ENCODE results near the gene LAMA4.

LAMA4 gene

DNA sequence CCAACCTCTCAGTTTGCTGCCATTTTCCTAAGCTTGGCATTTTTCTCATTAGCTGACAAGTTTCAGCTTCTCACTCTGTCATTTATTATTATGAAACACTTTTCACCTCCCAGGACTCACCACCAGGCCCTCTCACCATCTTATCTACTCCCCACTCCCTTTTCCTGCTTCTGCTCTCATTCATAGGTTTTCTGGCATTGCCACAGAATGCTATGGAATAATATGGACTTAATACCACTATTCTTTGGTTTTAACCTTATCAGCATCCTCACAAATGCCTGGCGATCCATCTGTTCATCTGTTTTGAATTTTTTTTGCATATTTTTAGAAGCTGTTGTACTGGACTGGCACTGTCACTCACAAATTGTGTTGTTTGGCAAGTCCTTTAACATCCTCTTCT lies 16.4 kb upstream of the LAMA4 start:
- DNase-seq, result no peak

DNA sequence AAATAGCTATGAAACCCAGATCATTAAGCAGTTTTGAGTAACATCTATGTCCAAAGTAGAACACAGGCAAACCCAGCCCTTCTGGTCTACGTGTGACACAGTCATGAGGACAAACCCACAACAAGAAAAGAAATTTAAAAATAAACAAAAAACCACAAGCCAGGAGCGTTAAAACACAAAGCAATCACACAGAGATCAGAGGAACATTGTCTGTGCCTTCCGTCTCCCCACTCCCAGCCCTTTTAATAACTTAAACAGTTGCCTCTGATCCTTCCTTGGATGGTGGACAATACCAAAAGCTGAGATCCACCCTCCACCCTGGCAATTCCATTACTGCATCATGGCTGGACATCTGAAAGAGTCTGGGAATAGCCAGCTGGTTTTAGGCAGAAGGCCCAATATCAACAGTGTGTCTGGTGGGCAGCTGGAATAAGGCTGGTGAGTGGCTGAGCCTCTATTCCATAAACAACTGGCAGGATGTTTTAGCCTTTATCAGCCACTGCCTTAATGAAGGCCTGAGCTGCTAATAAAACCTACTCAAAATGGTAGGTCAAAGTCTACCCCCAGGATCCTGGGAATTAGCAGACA lies 15.7 kb upstream of the LAMA4 start:
- no peak for DNase-seq

DNA sequence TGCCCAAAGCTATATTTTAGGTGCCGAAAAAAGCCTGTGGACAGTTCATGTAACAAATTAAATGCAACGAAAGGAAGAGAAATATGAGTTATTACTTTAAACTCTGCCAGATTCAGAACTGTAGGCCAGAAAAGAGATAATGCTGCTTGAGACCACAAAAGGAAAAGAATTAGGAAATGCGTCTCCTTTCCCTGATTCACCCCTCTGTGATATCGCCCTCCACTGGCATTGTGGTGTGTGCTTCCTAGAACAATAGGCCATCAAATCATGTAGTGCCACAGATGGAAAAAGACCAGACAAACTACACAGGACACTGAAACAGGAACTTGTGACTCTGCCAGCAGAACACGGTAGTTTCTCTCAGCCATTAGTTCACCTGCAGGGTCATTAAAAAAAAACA lies 14.7 kb upstream of the LAMA4 start:
- no peak for DNase-seq

DNA sequence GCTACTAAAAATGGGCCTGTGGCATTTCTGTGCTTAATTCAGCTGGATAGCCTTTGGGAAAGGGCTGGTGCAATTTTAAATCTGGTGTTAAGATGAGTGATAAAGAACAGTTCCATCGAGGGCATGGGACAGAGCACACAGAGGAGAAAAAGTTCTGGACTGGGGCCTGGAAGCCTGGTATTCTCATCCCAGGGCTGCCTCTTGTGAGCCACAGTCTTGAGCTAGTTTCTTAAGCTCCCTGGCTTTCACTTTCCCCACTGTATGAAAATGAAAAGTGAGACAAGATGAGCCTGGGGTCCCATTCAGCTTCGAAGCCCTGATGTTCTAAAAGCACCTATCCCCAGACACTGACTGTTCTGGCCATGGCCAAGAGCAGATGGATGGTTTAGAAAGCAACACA lies 14.3 kb upstream of the LAMA4 start:
- no peak for DNase-seq

DNA sequence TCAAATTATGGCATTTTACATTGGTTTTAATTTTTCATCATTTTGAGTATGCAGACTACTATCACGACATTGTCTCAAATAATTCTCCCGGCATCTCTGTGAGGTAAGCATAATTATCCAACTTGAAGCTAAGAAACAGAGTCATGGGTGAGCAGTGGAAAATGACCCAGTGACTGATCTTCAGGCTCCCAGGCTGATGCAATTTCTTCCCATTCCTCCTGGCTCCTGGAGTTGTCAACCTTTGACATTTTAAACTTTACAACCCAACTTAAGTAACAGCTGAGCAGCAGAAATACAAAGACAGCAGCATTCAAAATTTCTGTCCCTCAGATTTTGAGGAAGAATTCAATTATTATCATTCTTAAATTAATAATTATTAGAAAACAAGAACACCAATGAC lies 13.7 kb upstream of the LAMA4 start:
- DNase-seq, result no peak

DNA sequence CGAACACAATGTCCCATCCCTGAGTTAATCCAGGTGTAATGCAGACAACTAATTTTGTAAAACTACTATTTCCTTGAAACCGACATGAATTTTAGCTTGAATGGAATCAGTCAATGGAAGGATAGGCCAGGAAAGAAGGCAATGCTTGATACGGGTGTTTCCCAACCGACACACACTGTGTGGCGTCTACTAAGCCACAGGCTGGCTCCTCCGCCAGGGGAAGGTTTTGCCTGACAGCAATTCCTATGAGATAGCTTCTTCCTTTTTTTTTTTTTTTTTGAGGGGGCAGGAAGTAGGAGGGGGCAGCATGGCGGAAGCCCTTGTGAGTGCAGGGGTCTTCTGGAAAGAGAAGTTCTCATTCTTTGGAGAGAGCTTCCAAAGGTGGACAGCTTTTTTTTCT lies 12.0 kb upstream of the LAMA4 start:
- no peak for DNase-seq

DNA sequence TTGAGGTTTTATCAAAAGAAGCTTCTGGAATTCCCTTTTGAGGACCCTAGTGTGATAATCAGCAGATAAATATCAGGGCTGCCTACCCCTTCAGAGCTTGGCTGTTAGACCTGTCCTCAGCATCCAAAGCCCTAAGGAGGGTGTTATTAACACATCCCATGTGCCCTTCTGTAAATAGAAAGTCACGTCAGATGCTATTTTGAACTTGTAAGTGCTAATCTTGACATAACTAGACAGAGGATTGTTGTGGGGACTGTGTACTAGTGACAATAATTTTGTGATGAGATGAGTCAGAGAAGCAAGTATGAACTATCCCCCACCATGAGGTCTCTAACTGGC lies 4.9 kb upstream of the LAMA4 start:
- no peak for DNase-seq

DNA sequence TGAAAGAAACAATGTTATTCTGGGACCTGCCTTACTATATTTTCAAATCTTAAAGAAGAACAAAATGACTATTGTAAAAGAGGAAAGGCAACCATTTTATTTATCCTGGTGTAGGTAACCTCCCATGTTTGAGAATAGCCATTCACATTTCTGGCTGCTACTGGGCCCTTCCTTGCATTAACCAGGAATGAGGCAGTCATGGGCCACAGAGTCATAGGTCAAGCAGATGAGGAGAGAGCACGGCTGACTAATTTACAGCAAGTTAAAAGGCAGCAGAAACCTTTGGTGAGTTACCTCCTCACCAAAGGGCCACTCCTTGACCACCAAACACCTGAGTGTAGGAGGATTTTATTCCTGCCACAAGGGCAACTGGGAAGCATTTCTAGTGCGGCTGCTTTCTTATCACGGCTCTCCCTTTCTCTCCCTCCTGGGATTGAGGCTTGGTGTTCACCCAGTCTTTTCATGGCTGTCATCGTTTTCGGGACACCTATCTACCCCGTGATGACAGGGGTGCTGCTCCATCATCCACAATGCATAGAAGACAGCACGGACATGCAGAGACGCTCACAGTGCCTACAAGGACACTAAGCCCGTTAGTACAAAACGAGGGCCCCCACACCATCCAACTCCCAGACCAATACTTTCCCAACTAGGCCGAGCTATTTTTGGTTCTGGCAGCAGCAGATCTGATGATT lies 4.4 kb upstream of the LAMA4 start:
- DNase-seq, result no peak

DNA sequence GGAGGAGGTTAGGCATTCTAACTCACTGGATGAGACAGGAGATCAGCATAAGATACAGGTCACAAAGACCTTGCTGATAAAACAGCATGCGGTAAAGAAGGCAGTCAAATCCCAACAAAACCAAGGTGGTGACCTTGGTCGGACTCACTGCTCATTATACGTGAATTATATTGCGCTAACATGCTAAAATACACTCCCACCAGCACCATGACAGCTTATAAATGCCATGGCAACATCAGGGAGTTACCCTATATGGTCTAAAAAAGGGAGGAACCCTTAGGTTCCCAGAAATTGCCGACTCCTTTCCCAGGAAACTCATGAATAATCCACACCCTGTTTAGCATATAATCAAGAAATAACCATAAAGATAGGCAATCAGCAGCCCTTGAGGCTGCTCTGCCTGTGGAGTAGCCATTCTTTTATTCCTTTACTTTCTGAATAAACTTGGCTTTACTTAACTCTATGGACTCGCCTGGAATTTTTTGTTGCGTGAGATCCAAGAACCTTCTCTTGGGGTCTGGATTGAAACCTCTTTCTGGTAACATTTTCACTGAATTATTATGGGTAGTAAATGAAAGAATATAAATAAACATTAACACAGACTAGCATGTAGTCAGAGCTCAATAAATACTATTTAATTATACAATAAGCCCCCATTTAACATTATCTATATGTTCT lies 3.0 kb upstream of the LAMA4 start:
- DNase-seq, result no peak

DNA sequence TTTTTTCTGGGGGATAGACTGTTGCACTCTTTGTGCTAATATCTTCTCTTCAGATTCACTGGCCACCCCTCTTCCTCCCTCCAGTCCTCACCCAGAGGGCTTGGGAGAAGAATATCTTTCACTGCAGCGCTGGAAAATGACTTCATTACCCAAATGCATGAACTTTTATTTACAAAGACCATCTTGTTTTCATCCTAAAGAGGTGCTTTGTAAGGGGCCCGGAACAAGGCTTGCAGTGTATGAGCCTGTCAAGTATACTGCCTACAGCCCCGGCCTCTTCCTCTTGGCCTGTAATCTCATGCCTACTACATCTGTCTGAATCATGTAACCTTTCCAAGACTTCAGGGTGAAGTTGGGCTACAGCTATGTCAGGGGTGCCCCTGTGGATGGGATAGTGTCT lies 554 bp upstream of the LAMA4 start:
- DNase-seq, result no peak

DNA sequence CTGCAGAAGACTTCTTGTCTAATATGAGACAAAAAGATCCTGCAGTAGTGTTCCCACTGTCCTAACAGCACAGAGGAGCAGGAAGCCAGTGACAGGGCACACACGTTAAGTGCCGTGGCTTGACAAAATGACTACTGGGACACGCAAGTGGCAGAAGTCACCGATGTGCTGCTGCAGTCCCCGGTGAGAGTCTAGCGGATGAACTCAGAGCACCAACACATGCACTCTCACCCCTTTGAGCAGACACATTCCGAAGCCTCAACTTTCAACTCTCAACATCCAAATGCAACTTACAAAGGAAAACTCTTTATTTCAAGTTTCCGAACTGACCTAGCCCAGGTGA lies 898 bp downstream of the LAMA4 start:
- DNase-seq, result no peak

DNA sequence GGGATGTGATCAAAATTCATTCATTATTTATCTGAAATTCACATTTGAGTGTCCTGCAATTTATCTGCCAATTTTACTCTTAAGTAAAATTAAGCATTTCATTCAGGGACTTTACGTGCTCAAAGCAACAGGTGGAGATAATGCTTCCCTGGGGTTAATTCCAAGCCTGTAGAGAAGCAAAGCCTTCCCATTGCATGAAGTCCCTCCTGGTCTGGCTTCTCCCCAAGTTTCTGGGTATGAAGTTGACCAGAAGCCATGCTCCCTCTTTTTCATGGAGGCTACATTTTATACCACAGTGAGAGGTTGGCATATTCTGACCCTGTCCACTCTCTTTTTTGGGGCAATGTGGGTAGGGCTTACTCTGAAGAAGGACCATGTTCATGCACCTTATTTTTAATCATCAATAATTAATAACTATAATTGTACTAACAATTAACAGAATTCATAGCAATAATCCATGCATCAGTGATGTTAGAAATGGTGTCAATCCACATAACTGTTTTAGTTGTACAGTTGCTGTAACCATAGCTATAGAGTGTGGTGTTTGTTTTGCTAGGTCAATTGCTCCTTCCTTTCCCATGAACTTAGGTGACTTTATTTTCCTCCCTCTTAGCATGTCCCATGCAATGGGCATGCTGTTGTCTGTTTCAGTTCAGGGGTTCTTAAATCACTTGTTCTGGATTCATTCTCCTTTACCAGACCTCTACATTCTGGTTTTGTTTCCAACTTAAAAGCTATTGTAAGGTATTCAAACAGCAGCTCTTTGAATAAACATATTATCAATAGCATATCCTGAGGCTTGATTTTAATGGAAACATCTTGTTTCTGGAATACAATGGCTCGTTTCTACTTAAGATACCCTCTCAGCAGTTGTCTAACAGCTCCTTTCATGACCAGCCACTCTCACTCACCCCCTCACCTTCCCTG lies 1.5 kb downstream of the LAMA4 start:
- DNase-seq, result no peak

DNA sequence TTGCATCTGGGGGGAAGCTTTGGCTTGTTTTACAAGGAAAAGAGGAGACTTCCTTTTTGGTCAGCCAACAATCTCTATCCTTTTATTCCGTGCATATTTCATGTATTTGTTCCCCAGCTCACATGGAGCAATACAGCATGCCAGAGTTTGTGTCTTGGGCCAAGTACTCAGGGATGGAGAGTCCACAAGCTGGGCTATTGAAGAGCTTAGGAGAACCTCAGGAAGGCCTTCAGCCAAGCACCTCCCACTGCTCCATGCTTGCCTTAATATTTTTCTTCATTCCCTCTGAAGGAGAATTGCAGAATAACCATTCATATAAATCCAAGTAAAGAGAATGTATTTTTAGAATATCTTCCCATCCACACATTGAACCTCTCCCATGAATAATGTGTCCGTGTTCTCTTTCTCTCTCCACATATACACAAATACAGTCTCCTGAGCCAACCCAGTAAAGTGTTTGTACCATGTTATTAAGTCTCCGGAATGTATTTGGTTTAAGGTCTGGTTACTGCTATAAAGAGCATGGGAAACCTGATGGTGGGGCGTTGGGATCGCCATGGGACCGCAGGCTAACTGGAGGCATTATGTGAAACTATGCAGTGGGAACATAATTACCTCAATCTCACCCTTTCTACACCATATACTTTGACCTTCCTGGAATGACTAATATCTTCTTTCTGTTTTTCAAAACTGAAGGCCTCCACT lies 3.0 kb downstream of the LAMA4 start:
- DNase-seq, result no peak

DNA sequence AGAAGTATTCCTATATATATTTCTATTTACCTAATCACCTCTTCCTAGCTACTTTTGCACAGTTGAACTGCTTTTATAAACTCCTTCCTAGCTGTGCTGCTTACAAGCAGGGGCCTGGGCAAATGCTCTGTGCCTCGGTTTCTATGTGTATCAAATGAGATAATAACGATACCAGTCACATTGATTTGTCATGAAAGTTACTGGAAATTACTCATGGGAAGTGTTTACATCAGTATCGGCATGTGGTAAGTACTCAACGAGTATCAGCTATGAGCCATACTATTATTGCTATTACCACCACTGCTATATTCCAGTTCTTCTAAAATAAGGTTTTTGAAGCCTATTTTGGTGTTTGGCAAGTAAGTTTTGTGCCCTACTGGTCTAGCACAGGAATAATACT lies 4.9 kb downstream of the LAMA4 start:
- no peak for DNase-seq

DNA sequence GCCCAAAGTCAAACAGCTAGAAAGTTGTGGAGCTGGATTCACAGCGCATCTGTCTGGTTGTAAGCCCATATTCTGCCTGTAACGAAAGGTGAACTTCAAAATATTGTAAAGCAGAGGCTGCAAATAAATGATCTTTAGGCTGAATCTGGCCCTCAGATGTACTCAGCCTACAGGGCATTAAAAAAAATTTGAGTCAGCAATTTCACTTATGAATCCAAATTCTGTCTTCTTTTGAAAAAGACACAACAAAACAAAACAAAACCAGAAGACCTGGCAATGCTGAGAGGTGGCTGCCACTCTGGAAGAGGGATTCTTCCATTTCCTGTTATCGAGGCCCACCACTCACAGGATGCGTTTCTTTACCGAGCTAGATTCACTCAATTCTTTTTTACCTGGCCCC lies 7.1 kb downstream of the LAMA4 start:
- no peak for DNase-seq

DNA sequence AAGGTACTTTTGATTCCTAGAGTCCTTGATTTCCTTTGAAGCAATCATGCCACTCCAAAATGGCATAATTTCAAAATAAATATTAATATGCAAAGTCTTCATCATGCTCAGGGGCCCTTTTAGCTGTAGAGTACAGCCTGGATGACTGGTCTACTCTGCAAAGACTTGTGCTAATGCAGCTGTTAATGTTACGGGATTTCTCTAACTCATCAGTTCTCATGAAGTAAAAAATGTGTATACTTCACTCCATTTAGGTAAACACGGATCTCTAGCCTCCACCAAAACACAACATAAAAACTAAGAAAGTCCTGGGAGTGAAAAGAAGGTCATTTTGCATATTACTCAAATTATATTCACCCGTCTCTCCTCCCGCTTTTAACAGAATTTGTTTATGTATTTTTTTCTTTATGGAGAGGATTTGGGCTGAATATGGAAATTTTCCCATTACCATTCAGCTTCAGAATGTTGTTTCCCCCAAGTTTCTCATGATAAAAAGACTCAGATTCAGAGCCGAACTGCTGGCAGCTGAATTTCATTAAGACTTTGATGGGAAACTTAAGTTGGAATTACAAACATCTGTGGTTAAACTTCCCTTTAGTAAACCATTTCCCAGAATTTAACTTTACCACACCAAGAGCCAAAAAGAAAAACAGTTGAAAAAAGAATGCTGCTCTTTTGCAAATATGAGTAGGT lies 8.7 kb downstream of the LAMA4 start:
- DNase-seq, result no peak

DNA sequence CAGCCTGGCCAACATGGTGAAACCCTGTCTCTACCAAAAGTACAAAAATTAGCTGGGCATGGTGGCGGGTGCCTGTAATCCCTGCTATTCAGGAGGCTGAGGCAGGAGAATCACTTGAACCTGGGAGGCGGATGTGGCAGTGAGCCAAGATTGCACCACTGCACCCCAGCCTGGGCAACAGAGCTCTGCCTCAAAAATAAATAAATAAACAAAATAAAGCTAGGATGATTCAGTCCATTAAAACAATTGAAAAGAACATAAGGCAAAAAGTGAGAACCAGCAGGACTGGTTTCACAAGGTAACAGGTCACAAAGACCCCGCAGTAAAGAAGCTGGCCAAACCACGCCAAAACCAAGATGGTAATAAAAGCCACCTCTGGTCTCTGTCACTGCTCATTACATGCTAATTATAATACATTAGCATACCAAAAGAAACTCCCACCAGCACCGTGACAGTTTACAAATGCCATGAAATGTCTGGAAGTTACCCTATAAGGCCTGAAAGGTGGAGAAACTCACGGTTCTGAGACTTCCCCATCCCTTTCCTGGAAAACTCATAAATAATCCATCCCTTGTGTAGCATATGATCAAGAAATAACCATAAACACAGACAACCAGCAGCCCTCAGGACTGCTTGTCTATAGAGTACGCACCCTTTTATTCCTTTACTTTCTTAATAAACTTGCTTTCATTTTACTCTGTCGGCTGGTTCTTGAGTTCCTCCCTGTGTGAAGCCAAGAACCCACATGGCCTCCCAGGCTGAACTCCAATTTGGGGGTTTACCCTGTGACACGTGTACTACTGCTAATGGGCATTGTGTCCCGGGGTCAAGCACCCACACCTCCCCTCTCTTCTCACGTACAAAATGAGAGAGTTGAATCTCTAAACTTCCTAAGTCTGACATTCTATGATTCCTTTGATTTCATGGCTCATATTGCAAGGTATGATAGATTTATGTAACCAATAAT lies 10.2 kb downstream of the LAMA4 start:
- DNase-seq, result no peak

DNA sequence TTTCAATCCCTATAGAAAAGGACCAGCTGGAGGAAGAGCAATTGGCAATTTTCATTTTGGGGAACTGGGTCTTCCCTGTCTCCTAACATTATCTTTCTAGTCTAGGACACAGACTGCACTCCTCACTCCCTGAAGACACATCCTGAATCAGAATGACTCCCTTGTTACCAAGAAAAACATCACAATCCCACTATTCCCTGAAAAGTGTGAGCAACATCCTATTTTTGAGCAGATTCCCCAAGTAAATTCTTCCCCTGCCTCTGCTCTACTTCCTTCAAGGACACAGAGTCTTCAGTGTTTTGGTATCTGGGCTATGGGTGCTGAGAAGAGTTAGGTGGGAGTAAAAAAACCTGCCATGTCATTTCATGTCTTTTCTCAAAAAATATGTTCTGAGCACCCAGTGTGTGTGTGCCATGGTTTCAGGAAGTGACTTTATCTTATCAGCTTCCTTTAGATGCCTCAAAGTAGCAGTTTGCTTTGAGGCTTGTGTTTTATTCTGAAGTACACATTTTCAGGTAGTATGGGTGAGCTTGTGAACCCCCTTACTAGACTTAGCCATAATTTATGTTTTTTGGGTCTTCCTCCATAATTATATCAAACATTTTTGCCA lies 12.4 kb downstream of the LAMA4 start:
- DNase-seq, result no peak

DNA sequence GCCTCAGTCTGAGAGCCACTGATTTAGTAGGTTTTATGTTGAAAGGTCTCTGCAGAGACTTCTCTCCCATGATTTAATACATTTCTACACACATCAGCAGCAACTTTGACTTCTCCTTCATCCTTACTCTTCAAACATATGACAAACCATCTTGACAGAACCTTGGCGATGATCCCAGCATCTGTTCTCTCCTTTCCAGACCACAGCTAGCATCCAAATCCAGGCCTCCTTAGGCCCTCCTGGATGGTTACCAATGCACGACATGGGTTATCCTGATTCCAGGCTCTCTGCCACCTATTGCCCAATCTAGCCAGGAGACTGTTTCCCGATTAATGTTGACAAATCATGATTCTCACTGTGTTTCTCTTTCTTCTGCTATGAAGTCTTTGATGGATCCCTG lies 16.8 kb downstream of the LAMA4 start:
- no peak for DNase-seq

DNA sequence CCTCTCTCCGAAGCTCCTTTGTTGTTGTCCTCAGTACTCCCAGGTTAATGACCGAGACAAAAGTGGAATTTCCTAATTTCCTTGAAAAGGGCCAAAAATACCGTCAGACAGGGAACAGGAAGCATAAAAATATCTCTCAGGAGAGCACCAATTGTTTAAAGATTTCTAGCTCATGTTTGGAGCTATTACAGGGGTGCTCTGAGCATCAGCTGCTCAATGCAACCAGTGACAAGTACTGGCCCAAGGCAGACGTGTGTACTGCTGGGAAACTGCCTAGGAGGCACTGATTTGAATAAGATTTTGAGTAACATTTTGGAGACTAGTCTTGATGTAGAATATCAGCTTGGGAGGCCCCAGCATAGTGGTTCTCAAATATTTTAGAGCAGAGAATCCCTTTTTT lies 17.3 kb downstream of the LAMA4 start:
- DNase-seq, result no peak

DNA sequence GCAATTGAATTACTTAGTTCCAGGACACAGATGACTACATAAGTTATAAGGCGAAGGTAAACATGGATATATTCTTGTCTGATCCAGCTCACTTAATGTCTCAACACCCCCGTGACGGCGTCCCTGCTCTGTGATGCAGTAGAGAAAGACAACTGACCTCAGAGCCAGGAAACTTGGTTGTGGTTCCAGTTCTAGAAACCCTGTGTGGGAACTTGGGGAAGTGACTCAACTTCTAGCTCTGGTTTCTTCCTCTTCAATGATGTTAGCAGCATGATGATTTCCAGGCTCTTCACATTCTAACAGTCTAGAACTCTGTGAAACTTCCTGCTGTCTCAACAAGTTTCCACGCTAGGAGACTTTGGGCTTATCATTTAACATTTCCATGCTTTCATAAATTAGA lies 18.4 kb downstream of the LAMA4 start:
- DNase-seq, result no peak

Data from NCI-H748 treated with DMSO at 0.1 percent for 48 hours (cell line).